Activated gamma-delta T cell treated with anti-CD3 and anti-CD28 coated beads, Interleukin-2, amount 50 U/mL, for 16 hours (primary cell): ENCODE results near the gene SCN7A.
"Not testable (repeated sequence)": the region's sequence is repeated elsewhere in the genome, so short reads cannot be mapped to it uniquely, and the experiment has no call there.

Source experiments
- DNase-seq: peaks from one replicate; pipeline ENCODE4 v3.0.0-alpha.2; 2020; ENCODE audit warnings: low read depth

Gene SCN7A

GRCh38 chr2:166454006-166454595 lies 39.9 kb downstream of the SCN7A start:
- no peak for DNase-seq

- DNase-seq, result no peak
Observed at GRCh38 chr2:166451468-166451867, 42.6 kb downstream of the SCN7A start.

DNA sequence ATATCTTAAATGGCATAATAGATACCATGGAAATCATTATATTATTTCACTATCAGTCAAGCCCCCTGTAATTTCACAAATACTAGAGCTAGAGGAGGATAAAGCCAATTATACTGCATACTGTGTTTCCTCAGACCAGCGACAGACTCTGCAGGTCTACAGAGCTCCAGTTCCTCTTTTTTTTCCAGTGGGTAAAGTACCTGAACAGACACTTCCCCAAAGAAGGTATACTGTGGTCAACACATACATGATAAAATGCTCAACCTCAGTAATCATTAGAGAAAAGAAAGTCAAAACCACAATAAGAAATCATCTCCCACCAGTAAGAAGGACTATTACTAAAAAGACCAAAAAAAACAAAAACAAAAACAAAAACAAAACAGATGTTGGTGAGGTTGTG lies 44.6 kb downstream of the SCN7A start:
- DNase-seq, result no peak

DNA sequence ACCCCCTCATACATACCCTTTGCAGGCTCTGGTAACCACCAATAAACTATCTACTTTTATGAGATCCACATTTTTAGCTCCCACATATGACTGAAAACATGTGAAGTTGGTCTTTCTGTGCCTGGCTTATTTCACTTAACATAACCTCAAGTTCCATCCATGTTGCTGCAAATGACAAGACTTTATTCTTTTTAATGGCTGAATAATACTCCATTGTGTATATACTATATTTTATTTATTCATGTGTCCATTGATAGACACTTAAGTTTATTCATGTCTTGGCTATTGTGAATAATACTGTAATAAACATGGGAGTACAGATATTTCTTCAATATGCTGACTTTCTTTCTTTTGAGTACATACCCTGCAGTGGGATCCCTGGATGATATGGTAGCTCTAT lies 45.9 kb downstream of the SCN7A start:
- no peak for DNase-seq

DNA sequence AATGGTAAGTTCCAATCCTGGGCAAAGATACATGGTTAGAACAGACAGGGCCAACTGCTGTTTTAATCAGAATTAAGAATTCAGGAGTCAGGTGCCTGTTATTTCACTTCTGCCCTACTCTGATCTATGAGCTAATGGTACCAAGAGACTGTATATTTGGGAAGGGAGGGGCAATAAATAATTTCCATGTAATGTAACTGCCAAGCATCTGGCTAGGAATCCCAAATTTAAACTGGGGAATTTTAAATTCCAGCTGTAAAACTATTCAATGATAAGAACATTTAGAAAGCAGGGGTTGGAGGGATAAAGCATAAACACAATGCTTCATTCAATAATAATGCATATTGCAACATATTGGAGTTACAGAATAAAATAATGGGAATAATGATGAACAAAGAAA lies 49.7 kb downstream of the SCN7A start:
- DNase-seq, result no peak

- no peak for DNase-seq
Observed at GRCh38 chr2:166440313-166440712, 53.7 kb downstream of the SCN7A start.

DNA sequence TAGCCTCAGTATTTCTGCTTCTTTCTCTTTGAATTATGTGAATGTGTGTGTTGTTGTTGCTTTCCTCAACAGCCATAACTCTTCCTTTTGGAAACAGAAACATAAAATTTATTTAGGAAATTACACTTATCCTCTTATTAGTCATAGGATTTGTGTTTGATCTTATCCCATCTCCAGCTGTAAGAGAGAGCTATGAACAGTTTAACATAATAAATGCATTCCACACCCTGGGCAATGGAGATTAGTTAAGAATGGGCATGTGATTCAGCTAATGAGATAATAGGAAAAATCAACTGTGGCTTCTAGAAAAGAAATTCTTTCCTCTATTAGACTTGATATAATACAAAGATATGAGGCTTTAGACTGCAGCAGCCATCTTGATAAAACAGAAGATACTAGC lies 55.0 kb downstream of the SCN7A start:
- DNase-seq, result no peak

GRCh38 chr2:166436976-166437375 lies 57.1 kb downstream of the SCN7A start:
- DNase-seq, result no peak

- DNase-seq, result no peak
Observed at GRCh38 chr2:166436189-166436588, 57.9 kb downstream of the SCN7A start.

DNA sequence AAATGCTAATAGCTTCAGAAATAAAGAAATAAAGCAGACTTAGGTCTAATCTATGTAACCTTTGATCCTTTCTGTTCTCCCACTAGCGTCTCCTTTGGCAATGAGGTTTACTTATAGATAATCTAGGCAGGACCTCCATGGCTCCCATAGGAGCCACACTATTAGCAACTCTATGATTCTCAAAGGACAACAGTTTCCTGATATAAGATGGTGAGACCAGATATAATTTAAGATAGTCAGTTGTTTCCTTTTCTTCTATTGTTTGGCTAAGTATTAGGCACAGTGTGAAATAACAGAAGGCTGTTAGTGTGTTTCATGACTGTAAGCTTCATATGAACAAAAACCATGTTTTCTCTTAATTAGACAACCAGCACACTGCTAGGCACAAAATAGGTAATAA lies 59.6 kb downstream of the SCN7A start:
- no peak for DNase-seq

DNA sequence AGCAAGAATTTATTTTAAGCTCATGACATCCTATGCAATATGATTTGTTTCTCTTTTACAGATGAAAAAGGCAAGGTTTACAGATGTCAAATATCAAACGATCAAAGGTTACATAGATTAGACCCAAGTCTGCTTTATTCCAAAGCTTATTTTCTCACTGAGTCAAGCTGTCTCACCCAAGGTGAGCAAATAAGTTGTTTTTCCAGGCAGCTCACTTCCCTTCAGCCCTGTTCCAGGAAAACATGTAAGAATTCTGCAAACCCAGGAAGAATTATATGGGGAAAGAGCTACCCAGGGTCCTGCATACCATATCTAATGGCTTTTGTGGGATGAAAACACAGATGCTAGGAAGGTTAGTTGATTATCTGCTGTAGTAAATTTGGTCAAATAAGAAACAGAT lies 60.6 kb downstream of the SCN7A start:
- no peak for DNase-seq

DNA sequence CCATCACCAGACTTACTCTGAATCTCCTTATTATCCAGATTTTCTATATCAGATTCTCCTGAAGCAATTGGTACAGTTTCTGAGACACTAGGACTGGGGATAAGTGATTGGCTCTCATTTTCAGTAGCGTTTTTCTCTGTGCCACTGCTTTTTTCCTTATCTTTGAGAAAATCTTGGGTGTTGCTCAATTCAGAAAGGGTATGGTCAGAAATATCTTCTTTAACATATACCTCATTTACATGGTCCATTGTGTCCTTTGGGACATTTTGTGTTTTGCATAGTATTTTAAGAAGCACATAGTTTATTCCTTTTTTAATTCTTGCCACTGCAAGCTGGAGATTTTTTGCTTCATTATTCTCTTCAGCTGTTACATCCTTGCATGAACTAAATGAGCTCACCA lies 61.7 kb downstream of the SCN7A start:
- no peak for DNase-seq

DNA sequence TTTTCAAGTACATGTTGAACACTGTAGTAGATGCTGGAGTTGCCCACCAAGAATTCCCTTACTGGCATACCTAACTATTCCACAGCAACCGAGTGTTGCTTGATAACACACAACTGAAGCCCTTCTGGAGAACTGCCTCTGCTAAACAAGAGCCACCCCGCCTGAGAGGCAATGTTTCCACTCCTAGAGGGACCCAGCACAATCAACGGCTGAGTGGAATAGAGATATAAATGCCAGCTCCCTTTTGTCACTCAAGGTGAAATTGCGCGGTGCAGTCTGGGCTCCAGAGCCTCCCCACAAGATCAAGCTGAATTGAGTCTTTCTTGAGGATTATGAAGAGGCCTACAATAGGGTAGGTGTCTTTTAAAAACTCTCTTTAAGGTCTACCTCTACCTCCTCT lies 69.2 kb downstream of the SCN7A start:
- DNase-seq, result no peak

DNA sequence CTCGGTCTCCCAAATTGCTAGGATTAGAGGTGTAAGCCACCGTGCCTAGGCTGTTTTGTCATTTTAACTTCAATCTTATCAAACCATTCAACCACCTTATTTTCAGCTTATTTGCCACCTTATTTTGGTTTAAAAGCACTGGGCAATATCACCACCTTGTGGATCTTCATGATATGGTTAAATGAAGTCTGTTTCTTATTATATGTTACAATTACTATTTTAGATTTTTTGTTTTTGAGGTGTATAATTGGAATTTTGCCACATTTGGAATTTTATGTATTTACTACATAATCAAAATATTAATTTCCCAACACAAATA lies 74.5 kb downstream of the SCN7A start:
- no peak for DNase-seq

GRCh38 chr2:166418853-166419615 lies 75.0 kb downstream of the SCN7A start:
- no peak for DNase-seq

- no peak for DNase-seq
Observed at GRCh38 chr2:166417669-166418068, 76.4 kb downstream of the SCN7A start.

DNA sequence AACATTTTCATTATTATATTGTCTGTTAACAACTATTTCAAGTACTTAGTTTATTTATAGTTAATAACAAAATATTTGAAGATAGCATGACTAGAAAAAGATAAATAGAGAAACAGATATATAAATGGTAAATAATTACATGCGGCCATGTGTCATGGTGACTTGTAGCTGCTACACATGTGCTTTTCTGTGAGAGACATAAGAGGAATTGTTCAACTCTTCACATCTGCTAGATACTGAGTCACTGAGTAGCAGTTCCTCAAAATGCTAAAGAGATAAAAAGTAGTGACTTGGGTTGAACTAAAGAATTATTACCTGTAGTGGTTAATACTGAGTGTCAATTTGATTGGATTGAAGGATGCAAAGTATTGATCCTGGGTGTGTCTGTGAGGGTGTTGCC lies 80.8 kb downstream of the SCN7A start:
- DNase-seq, result no peak

- DNase-seq, result no peak
Observed at GRCh38 chr2:166411473-166412230, 82.4 kb downstream of the SCN7A start.

DNA sequence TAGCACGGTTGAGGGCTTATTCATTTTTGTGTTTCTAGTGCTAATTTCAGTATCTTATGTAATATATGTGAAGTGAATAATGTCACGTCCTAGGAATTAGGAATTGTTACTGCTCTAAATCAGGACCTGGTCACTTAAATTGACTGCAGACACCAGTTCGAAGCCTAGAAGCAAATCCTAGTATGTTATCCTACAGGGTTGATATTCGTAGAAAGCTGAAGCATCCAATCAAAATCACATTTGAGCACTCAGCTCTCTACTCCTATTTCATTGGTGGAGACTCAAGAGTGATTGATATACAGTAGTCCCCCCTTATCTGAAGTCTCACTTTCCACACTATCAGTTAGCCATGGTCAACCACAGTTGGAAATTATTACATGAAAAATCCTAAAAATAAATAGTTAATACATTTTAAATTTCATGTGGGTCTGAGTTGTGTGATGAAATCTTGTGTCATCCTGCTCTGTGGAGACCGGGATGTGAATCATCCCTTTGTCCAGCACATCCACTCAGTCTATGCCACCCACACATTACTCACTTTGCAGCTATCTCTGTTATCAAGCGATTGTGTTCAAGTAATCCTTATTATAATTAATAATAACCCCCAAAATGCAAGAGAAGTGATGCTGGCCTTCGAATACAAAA lies 83.1 kb downstream of the SCN7A start:
- no peak for DNase-seq

DNA sequence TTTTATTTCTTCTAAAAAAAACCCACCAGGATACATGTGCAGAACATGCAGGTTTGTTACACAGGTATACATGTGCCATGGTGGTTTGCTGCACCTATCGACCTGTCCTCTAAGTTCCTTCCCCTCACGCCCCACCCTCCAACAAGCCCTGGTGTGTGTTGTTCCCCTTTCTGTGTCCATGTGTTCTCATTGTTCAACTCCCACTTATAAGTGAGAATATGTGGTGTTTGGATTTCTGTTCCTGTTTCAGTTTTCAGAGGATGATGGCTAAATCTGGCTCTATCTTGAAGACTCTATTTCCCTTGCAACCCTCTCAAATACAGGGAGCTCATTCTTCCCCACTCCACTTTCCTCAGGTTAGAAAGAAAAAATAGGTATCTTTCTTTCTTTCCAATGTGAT lies 86.3 kb downstream of the SCN7A start:
- not testable (repeated sequence) for DNase-seq

DNA sequence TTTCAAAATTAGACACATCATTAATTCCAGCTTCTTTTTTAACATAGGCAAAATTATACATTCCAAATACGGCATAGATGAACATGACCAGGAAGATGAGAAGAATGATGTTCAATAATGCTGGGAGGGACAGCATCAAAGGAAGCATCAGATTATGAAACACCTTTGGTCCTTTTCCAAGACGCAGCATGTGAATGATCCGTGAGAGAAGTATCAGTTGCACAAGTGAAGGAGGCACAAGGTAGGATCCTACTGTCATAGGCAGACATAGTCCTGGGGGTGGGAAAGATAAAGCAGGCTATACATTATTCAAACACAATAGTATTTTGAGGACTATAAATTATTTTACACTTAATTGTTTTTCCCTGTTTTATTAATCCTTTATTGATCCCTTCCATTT lies 87.7 kb downstream of the SCN7A start:
- DNase-seq, result no peak

DNA sequence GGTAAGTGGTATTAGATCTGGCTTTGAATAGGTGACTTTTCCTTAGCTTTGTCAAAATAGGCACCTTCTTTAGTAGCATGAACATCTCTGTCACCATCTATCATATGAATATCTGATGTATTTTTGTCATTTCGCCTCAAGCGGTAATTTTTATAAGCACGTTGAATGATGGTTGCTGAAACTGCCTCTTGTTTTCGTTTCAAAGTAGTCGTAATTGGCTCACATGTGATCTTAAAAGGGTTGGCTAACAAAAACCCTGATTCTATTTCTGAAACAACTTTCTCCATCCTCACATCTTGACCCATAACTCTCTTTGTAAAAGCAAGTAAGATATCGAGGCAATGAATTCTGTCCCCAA lies 88.5 kb downstream of the SCN7A start:
- no peak for DNase-seq
